ENCODE measurements around the gene ARL16.

Gene ARL16

GRCh38 chr17:81695211-81695610 lies 11.6 kb upstream of the ARL16 start:
- no peak for DNase-seq

GRCh38 chr17:81694810-81695209 lies 11.2 kb upstream of the ARL16 start:
- no peak for DNase-seq

- no peak for DNase-seq
Observed at GRCh38 chr17:81693509-81694210, 10.1 kb upstream of the ARL16 start.

GRCh38 chr17:81691608-81692007 lies 8.0 kb upstream of the ARL16 start:
- DNase-seq, result no peak

GRCh38 chr17:81691196-81691595 lies 7.6 kb upstream of the ARL16 start:
- DNase-seq, result no peak

- DNase-seq, result no peak
Observed at GRCh38 chr17:81690549-81690948, 7.0 kb upstream of the ARL16 start.

- DNase-seq, result no peak
Observed at GRCh38 chr17:81690066-81690465, 6.5 kb upstream of the ARL16 start.

GRCh38 chr17:81688616-81689015 lies 5.0 kb upstream of the ARL16 start:
- DNase-seq, result no peak

- DNase-seq, result no peak
Observed at GRCh38 chr17:81687770-81688541, 4.4 kb upstream of the ARL16 start.

GRCh38 chr17:81686614-81687013 lies 3.0 kb upstream of the ARL16 start:
- DNase-seq, result no peak

- no peak for DNase-seq
Observed at GRCh38 chr17:81685108-81685507, 1.5 kb upstream of the ARL16 start.

GRCh38 chr17:81684442-81684911 lies 880 bp upstream of the ARL16 start:
- peak in 1 of 2 donors; percentile 56 for DNase-seq

GRCh38 chr17:81683208-81683583 lies 401 bp downstream of the ARL16 start:
- DNase-seq, result no peak

- no peak for DNase-seq
Observed at GRCh38 chr17:81682565-81683207, 911 bp downstream of the ARL16 start.

- no peak for DNase-seq
Observed at GRCh38 chr17:81681672-81682071, 1.9 kb downstream of the ARL16 start.

- no peak for DNase-seq
Observed at GRCh38 chr17:81680150-81680549, 3.4 kb downstream of the ARL16 start.

- no peak for DNase-seq
Observed at GRCh38 chr17:81676906-81677305, 6.7 kb downstream of the ARL16 start.

GRCh38 chr17:81675515-81676221 lies 7.9 kb downstream of the ARL16 start:
- peak; percentile 39 to 41 for DNase-seq

- no peak for DNase-seq
Observed at GRCh38 chr17:81673561-81674258, 9.9 kb downstream of the ARL16 start.

- no peak for DNase-seq
Observed at GRCh38 chr17:81672954-81673353, 10.6 kb downstream of the ARL16 start.

GRCh38 chr17:81672504-81672903 lies 11.1 kb downstream of the ARL16 start:
- no peak for DNase-seq

GRCh38 chr17:81667754-81668153 lies 15.8 kb downstream of the ARL16 start:
- DNase-seq, result no peak
